Esophagus (tissue), 2 donors: ENCODE results near the gene LCN2. TPM values are rescaled to one million over a fixed set of nuclear protein-coding genes. Genes with fewer than 3 reads are reported as not detected.
"Not testable (repeated sequence)": the region's sequence is repeated elsewhere in the genome, so short reads cannot be mapped to it uniquely, and the experiment has no call there.

Source experiments
- H3K27ac ChIP-seq, 2 donors: one replicate each; pipeline ENCODE4 v1.5.1; 2013; ENCODE audit warnings: low read depth in 2 of 2, mild to moderate bottlenecking in 2 of 2, inconsistent platforms in 1 of 2, low read length in 1 of 2, moderate library complexity in 1 of 2
- H3K27me3 ChIP-seq, 2 donors: one replicate each; pipeline ENCODE4 v1.6.1; 2013; ENCODE audit warnings: low read length in 2 of 2, control low read depth in 1 of 2, mild to moderate bottlenecking in 1 of 2; ENCODE audit not compliant: insufficient read depth in 2 of 2, control insufficient read depth in 1 of 2
- H3K36me3 ChIP-seq, 2 donors: one replicate each; pipeline ENCODE4 v1.6.1; 2013; ENCODE audit warnings: low read length in 1 of 2; ENCODE audit not compliant: control insufficient read depth in 2 of 2, insufficient read depth in 2 of 2
- H3K4me1 ChIP-seq, 2 donors: one replicate each; pipeline ENCODE4 v1.6.1; 2013; ENCODE audit warnings: low read length in 1 of 2; ENCODE audit not compliant: control insufficient read depth in 2 of 2, insufficient read depth in 2 of 2
- H3K4me3 ChIP-seq, 2 donors: one replicate each; pipeline ENCODE4 v1.5.1; 2013; ENCODE audit warnings: low read length in 2 of 2, mild to moderate bottlenecking in 2 of 2, low read depth in 1 of 2, moderate library complexity in 1 of 2
- H3K9me3 ChIP-seq, 2 donors: one replicate each; pipeline ENCODE4 v1.6.1; 2013; ENCODE audit warnings: mild to moderate bottlenecking in 2 of 2, low read depth in 1 of 2, low read length in 1 of 2, moderate library complexity in 1 of 2; ENCODE audit not compliant: control insufficient read depth in 2 of 2, insufficient read depth in 1 of 2
- WGBS, 2 donors: extraction: QIAGEN DNeasy Blood & Tissue Kit; methylation state at CpG; one replicate each; pipeline ENCODE4 v1.1.7; 2013; 5-methylcytosine and 5-hydroxymethylcytosine counted together
- polyA plus RNA-seq, 2 donors: library from polyadenylated mRNA; stranded (reverse); fragments of 200-250 nt; gene quantifications; one replicate each; pipeline ENCODE4 v1.2.3, GENCODE V29; 2013
- donor health status: healthy with polysubstance abuse.
- donor health status: Bipolar disorder and iron deficiency.

The LCN2 gene
- polyA plus RNA-seq, 2 donors, result 1,061 to 2,097 TPM

GRCh38 chr9:128105538-128106175, 43.6 kb upstream of the LCN2 start:
- Histone ChIP-seq H3K9me3 (no peaks in the 10 kb centered on the region), H3K36me3 (peaks cover 37 to 63% of the 10 kb centered on the region in 2 donors), H3K27me3 (no peaks in the 10 kb centered on the region), H3K4me3 (no peak overlapping the region), H3K4me1 (peaks cover 4 to 6% of the 10 kb centered on the region in 2 donors), H3K27ac (no peak overlapping the region)
- WGBS, 2 donors, result 86 to 90% methylated on average over 21 of the region's 21 CpGs

DNA sequence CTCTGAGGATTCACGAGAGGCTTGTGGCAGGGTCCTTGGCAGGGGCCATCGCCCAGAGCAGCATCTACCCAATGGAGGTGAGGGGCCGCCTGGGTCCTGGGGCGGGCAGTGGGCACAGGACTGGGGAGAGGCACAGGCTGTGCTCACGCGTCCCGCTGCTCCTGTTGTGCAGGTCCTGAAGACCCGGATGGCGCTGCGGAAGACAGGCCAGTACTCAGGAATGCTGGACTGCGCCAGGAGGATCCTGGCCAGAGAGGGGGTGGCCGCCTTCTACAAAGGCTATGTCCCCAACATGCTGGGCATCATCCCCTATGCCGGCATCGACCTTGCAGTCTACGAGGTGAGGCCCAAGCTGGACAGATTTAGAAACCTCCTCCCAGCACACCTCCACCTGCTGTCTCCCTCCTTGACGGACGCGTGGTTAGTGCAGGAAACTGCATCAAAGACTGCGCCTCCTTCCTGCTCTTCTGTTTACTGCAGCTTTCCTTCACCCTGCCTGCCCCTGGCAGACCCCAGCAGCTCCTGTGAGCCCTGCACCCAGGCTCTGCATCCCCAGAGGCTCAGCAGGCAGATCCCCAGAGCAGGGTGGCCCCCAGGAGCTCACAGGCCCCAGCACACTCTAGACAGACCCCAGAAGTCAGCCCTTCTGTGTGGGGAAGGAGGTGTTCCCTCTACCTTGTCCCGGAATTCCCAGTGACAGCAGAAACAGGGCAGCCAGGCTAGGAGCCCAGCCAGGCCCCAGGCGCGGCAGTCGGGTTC, 42.9 kb upstream of the LCN2 start:
- Histone ChIP-seq H3K36me3 (peaks cover 37 to 60% of the 10 kb centered on the region in 2 donors), H3K4me1 (peaks cover 3 to 4% of the 10 kb centered on the region in 2 donors), H3K27ac (no peak overlapping the region), H3K4me3 (no peak overlapping the region), H3K9me3 (no peaks in the 10 kb centered on the region), H3K27me3 (no peaks in the 10 kb centered on the region)
- 91% methylated on average over 22 to 23 of the region's 23 CpGs for WGBS, 2 donors

DNA sequence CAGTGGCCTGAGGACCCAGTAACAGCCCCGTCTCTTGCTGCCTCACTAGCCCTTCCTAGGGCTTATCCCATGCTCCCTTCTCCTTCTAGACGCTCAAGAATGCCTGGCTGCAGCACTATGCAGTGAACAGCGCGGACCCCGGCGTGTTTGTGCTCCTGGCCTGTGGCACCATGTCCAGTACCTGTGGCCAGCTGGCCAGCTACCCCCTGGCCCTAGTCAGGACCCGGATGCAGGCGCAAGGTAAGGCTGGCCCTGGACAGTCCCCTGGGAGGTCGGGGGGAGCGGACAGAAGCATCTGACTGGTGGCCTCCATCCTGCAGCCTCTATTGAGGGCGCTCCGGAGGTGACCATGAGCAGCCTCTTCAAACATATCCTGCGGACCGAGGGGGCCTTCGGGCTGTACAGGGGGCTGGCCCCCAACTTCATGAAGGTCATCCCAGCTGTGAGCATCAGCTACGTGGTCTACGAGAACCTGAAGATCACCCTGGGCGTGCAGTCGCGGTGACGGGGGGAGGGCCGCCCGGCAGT, 42.2 kb upstream of the LCN2 start:
- no peak overlapping the region for H3K27ac ChIP-seq

GRCh38 chr9:128107468-128108268, 41.6 kb upstream of the LCN2 start:
- H3K27ac ChIP-seq, result no peak overlapping the region
- 83 to 85% methylated on average over 18 of the region's 18 CpGs for WGBS, 2 donors
- peaks cover 28 to 46% of the 10 kb centered on the region in 2 donors for H3K36me3 ChIP-seq
- H3K4me3 ChIP-seq, result no peak overlapping the region
- H3K9me3 ChIP-seq, result no peaks in the 10 kb centered on the region
- H3K27me3 ChIP-seq, result no peaks in the 10 kb centered on the region
- peaks cover 3 to 4% of the 10 kb centered on the region in 2 donors for H3K4me1 ChIP-seq

More for the DNA sequence above, 42.2 kb upstream of the LCN2 start:
- Histone ChIP-seq H3K27me3 (no peaks in the 10 kb centered on the region), H3K9me3 (no peaks in the 10 kb centered on the region), H3K4me1 (peaks cover 3 to 4% of the 10 kb centered on the region in 2 donors), H3K36me3 (peaks cover 32 to 53% of the 10 kb centered on the region in 2 donors), H3K4me3 (no peak overlapping the region)
- 96 to 97% methylated on average over 23 of the region's 23 CpGs for WGBS, 2 donors

GRCh38 chr9:128108269-128109049, 40.8 kb upstream of the LCN2 start:
- Histone ChIP-seq H3K27me3 (no peaks in the 10 kb centered on the region), H3K4me3 (no peak overlapping the region), H3K36me3 (peaks cover 20 to 41% of the 10 kb centered on the region in 2 donors), H3K27ac (no peak overlapping the region), H3K4me1 (peaks cover 3 to 4% of the 10 kb centered on the region in 2 donors), H3K9me3 (peaks cover 0 to under 1% of the 10 kb centered on the region in 2 donors)
- WGBS, 2 donors, result 82 to 83% methylated on average over 15 of the region's 15 CpGs

GRCh38 chr9:128109050-128109709, 40.1 kb upstream of the LCN2 start:
- no peak overlapping the region for H3K4me3 ChIP-seq
- peak overlapping the region in 1 of 2 donors; percentile 9 for H3K27ac ChIP-seq
- peaks cover 0 to 4% of the 10 kb centered on the region in 2 donors for H3K9me3 ChIP-seq
- 68 to 71% methylated on average over 17 to 20 of the region's 20 CpGs for WGBS, 2 donors
- peaks cover 2 to 3% of the 10 kb centered on the region in 2 donors for H3K4me1 ChIP-seq
- H3K27me3 ChIP-seq, result no peaks in the 10 kb centered on the region
- H3K36me3 ChIP-seq, result peaks cover 13 to 39% of the 10 kb centered on the region in 2 donors

GRCh38 chr9:128111726-128112125, 37.5 kb upstream of the LCN2 start:
- not testable (repeated sequence) for H3K27me3 ChIP-seq, H3K4me3 ChIP-seq, H3K4me1 ChIP-seq, H3K27ac ChIP-seq, H3K9me3 ChIP-seq
- 81 to 85% methylated on average over 12 of the region's 12 CpGs for WGBS, 2 donors
- H3K36me3 ChIP-seq, result peaks cover 7 to 30% of the 10 kb centered on the region in 2 donors

- Histone ChIP-seq H3K4me1 (peaks cover 0 to 3% of the 10 kb centered on the region in 2 donors), H3K27ac (no peak overlapping the region), H3K9me3 (peaks cover 0 to 4% of the 10 kb centered on the region in 2 donors), H3K4me3 (no peak overlapping the region), H3K27me3 (no peaks in the 10 kb centered on the region), H3K36me3 (peaks cover 0 to 15% of the 10 kb centered on the region in 2 donors)
- WGBS, 2 donors, result 83 to 90% methylated on average over 12 of the region's 12 CpGs
These were observed 35.5 kb upstream of the LCN2 start for GRCh38 chr9:128113526-128114325.
